GM21390 (cell line): ENCODE data around the gene GAN.
"Not testable (repeated sequence)": the region's sequence is repeated elsewhere in the genome, so short reads cannot be mapped to it uniquely, and the experiment has no call there.

Source experiments
- ATAC-seq: cut with Tn5 transposase; IDR thresholded peaks from one replicate; pipeline ENCODE4 v1.9.1; 2021; ENCODE audit not compliant: unreplicated experiment

The GAN gene

DNA sequence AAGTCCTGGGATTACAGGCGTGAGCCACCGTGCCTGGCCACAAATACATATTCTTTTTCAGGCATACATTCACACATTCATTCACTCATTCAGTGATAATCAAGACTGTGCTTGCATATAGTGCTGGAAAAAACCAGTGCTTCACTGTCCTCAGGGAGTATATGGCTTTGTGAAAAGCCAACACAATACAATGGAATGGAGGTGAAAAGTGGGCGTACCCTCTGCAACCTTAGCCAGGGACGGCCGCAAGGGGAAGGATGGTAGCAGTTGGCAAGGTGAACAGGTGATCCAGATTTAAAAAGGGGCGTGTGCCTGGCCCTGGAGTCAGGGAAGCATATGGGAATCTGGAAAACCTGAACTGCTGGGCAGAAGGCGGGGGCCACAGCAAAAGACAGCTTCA lies 18.1 kb upstream of the GAN start:
- no peak for ATAC-seq

DNA sequence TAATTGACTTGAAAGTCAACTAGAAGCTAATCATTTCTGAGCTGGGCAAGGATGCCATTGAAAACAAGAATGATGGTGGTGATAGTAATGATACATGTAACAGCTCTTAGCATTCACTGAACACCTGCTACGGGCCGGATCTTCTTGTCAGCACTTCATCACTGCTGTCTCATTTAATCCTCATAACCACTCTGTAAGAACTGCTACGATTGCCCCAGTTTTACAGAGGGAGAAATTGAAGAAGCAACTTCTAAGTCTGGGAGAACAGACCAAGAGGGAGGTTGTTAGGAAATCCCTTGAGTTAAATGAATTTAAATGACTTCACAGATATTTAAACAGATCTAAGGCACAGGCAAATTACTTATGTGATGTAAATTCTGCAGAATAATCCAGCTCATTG lies 7.0 kb upstream of the GAN start:
- ATAC-seq = no peak

DNA sequence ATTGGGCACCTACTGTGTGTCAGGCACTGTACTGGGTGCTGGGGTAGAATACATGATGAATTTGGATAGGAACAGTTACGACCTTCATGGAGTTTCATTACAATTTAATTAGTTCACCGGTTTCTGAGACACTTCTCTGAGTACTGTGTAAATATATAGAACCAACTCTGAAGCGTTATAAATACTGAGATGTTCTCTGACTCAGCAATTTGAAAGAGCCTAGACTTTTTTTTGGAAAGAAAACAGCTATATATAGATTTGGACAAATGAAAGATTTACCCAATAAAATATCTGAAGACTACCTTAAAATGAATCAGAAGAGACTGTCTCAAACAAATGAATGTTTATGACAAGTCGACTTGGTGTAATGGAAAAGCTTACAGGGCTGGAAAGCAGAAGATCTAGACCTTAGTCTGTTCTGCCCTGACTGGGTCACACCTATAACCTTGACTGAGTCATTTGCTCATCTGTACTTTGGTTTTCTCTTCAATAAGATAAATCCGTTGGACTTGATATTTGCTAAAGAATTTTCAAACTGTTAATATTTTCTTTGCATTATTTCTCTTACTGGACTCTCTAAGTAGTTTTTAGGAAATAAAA lies 4.6 kb upstream of the GAN start:
- no peak for ATAC-seq

DNA sequence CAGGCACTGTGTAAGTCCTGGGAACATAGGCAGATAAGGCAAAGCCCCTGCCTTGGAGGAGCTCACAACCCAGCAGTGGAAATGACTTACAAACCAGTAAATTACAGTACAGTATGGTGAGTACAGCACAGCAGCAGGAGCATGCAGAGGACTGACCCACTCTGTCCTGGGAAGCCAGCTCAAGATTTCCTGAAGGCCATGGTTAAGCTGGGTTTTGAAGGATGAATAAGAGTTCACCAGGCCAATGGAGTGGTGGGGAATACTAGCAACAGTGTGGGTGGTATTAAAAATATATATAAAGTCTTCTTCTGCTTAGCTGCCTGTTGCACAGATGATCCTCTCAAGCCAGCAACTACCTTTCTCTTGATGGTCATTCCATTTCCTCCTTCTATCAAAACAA lies 3.0 kb upstream of the GAN start:
- ATAC-seq = no peak

DNA sequence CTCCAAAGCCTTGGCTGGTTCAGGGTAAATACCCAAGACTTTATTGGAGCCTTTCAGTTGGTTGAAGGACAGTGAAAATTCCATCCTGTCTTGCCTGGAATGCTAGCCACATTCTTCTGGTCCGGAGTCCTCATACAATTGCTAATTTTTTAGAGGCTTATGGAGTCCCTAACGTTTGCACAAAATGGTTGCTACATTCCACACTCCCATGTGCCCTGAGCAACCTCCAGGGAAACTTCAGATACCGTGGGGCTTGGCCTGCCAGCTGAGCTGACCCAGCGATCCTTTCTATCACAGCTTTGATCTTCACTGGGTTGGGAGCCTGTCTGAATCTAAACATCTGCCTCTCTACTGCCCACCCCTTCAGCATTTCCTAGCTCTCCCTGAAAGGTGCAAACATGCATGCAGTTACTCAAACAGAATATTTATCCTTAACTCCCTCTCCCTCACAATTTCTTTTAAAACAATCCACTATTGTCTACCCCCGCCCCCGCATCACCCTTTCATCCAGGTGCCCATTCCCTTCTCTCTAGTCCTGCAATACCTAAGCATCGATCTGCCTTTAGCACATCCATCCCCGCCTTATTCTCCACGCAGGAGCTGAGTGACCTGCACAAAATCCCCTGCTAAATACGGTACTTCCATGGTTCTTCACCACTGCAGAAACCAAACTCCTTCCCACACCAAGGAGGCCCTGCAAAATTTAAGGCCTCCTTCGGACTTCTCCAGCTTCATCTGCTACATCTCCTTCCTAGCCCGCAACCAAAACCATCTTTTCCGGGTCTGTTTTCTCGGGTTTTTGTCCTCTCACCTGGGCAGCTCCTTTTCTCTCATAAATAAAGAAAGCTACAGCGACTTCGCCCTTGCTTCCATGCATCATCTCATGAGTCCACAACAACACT lies 810 bp upstream of the GAN start:
- ATAC-seq = no peak

DNA sequence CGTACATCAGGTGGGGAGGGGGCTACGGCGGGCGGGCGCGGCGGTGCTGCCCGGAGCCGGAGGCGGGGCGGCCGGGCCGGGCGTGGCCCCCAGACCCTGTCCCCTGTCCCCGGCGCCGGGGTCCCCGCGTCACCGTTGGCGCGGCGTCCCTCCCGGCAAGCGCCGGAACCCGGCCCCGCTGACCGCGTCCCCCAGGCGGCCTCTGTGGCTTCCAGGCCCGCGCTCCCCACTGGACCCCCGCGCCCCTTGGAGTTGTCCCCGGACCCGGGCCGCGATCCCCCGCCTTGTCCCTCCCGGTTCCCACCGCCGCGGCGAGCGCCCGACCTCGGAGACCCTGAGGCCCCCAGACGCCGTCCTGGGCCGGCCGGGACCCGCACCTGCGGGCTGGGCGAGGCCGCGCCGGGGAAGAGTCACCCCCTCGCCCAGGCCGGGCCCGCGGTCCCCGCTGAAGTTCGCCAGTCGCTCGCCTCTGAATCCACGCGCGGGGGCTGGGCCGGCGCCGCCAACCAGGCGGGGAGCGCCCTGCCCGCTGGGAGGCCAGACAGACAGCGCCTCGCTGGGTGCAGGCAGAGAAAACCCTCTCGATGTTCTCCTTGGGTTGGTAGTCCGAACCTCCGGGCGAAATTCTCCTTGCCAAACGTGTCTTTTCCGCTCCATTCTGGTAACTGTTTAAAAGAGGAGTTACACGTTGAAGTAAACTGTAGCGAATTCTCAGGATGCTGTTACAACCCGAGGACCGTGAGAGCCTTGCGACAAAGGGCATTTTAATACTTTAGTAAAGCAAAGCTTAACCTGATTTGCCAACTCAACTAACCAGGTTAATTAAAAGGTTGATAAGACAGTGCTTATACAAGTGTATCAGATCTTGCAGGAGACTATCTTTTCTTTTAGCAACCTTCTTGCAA lies 761 bp downstream of the GAN start:
- peak; percentile 30 for ATAC-seq

DNA sequence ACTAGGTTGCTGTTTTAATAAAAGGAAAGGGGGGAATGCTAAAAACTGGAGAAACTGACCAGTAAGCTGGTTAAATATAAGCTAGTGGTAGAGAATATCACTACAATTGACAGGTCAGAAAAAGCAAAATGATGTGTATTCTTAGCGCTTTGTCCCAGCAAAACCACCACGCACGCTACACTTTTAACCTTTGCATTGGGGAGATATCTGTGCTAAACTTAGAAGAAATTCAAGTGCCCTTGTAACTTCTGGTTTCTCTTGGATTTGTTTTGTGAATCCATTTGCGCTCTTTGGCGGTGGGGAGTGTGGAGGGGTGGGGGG lies 1.4 kb downstream of the GAN start:
- no peak for ATAC-seq

DNA sequence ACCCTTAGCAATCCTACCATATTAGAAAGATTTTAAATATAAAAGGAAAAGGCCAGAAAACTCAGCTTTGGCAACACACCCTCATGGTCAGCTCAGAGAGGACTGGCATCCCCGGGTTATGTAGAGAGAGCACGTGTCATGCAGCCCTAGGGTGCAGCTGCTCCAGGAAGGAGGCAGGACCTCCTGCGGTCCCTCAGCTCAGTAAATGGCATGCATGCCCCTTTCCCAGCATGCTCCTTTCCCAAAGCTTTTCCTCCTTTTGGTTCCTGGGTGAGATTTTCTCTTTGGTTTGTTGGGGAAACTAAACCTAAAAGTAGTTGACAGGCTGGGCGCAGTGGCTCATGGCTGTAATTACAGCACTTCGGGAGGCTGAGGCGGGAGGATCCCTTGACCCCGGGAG lies 3.9 kb downstream of the GAN start:
- ATAC-seq = no peak

DNA sequence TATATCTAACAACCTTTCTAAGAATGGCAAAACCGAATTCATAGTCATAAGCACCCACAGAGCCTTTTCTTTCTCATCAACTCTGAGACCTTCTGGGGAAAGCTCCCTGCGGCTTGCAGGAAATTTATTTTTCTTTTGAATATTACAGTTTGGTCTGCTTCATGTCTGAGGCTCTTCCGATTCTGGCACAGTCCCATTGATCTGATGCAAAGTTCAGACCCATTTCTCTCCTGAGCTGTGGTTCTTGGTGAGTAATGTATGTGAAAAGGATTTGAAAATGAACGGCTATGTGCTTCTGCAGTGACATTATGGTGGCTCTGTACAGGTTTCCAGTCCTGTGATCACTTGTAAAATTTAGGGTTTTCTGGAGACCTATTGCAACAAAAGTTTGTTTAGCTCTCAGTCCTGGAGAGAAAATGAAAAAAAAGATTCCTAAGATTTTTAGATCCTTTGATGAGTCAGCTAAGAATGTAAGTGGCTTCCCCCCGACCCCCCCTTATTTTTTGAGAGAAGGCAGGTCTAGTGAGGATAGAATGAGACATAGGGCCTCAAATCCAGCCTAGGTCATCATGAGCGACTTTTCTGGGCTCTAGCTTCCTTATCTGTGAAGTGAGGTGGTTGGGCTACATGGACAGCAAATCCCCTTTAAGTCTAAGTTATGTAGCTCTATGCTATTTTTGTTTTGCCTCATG lies 4.6 kb downstream of the GAN start:
- ATAC-seq = no peak

DNA sequence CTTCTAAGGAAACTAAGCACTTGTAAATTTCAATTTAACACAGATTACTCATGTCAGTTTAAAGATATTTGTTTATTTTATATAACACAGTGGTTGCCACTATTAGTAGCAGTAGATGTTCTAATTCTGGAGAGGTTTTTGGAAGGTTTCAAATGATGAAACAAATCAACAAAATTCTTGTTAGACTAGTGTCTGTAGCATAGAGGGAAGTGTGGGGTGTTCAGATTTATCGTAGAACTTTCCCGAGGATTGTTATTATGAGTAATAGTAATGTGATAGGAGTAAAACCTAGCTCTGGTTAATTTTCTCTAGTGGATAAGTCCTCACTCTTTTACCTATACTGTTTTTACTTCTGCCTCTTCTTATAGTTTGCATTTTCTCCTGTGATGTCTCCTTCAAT lies 6.3 kb downstream of the GAN start:
- ATAC-seq = no peak

DNA sequence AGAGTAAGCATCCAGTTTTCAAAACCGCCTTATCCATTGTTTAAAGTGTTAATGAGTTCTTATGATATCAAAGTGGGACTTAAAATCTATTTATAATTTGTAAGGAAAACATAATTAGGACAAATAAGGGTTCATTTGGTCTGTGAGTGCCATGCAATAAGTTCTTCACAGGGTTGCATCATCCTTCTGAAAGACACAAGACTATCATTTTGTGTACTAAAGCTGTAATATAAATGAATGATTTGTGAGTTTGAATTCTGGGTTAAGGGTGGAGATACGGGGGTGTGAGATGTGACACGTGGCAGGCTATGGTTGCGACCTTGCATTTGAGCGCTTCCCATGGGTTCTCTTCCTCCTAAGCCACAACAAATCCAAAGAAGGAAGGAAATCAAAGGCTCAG lies 6.8 kb downstream of the GAN start:
- no peak for ATAC-seq

DNA sequence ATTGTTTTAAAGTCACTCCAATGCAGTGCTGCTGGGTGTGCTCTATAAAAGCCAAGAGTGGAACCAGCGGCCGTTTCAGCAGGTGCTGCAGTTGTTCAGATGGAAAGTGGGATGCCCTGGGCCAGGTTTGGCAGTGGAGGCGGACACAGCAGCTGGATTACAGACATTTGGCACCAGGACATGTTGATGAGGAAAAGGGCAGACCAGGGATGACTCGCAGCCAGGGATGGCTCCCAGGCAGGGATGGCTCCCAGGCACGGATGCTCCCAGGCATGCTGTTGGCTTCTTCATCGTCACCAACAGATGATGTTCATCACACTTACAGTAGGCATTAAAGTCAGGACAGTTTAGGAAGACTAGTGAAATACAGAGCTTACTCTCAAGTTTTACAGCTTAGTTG lies 10.0 kb downstream of the GAN start:
- no peak for ATAC-seq

DNA sequence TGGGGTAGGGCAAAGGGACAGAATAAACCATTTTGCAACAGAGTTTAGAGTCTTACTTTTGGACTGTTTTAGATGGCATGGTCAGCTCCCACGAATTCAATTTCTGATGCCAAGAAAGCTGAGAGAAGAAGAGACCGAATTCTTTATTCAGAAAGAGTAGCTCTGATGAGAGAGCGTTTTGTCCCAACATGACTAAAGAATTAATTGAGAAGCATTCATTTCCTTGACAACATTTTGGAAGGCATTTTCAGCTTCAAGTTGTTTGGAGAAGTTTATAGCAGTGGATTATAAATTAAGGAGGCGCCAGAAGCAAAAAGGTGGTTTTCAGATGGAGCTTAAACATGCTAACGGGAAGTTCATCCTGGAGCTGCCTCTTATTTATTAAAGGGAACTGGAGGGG lies 12.2 kb downstream of the GAN start:
- no peak for ATAC-seq

DNA sequence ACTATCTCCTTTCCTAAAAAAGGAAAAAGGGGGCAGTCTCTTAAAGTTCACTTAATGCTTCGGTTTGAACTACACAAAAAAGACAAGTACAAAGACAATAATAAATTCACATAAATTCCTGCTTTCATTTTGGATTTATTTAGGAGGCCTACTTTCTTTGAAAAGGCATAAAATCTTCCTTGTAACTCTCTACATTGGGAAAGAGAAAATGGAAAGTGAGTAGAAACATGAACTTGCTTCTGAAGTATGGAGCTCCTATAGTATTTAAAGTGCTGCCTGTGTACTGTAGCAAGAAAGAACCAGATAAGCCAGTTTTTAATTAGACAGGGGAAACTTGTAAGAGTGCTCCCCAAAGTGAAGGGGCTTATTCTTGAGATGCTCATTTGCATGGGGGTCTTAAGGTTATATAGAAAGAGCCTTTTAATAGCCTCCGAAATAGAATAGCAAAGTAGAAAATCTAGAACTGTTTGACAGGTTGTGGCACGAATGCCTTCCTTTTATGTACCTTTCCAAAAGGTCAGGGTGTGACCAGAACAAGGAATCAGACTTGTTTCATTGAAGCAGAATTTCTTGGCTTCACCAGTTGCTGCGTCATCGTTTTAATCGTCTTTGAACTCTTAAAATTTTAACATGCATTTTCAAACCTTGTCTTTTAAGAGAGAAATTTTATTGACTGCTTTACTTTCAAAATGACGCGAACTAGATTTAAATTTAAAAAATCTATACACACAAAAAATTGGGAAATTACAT lies 12.9 kb downstream of the GAN start:
- ATAC-seq = no peak

DNA sequence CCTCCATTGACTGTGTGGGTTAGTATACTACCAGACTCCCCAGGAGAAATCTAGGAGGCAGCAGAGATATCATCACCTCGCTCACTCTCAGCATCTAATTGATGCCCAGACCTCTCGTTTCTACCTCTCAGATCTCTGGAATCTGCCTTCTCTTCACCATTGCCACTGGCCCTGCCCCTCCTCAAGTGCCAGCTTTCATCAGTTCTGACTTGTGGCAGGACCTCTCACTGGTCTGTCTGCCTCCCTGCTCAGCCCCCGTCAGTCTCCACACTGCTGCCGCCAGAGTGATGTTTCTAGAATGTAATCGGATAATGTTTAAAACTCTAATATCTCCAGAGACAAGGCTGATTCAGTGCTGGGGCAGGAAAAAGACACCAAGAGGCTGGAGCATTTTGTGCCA lies 15.2 kb downstream of the GAN start:
- ATAC-seq = no peak

DNA sequence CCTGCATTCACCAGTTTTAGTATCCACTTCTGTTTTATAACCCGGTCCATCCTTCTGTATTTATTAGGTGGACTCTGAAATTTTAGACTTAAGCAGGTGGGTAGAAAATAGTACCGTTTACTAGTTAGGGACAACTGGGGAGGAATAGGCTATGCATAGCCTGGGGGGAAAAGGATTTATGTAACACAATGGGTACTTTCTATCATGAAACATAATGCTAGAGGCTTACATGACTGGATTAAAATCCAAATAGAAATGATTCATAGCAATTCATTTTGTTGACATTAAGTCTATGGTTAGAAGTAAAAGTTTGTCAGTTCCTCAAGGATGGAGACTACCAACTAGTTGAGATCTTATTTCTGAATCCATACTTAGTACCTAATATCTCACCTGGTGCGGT lies 18.6 kb downstream of the GAN start:
- no peak for ATAC-seq

DNA sequence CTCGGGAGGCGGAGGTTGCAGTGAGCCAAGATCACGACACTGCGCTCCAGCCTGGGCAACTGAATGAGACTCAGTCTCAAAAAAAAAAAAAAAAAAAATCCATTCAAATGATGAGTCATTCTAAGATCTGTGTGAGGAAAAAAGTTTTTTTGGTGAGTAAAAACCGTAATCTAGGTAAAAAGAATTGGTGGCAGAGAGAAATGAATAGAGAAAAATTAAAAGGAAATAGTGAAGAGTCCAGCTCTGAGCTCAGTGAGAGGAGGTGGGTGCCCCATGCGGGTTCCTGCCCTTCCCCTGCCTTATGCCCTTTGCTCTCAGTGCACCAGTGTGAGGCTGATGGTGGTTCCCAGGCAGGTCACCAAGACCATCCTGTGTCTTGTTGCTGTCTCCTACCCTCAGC lies 20.9 kb downstream of the GAN start:
- ATAC-seq = no peak

DNA sequence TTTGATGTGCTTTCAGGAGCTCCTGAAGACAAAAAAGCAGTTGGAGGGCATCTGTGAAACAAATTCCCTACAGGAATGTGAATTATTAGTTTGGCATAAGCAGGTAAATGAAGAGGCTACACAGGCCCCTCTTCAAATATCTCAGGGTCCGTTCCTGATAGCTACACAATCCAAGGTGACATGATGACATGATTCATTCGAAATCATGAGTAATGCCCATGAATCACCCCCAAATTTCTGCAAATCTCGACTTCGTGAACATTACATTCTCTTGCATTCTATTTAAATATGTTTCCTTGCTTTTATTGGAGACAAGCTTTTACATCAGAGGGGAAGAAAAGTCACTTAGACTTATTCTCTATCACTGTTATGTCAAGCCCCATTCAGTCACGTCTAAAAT lies 22.3 kb downstream of the GAN start:
- ATAC-seq = no peak

DNA sequence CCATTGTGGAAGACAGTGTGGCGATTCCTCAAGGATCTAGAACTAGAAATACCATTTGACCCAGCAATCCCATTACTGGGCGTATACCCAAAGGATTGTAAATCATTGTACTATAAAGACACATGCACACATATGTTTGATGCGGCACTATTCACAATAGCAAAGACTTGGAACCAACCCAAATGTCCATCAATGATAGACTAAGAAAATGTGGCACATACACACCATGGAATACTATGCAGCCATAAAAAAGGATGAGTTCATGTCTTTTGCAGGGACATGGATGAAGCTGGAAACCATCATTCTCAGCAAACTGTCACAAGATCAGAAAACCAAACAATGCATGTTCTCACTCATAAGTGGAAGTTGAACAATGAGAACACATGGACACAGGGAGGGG lies 30.4 kb downstream of the GAN start:
- ATAC-seq = not testable (repeated sequence)

DNA sequence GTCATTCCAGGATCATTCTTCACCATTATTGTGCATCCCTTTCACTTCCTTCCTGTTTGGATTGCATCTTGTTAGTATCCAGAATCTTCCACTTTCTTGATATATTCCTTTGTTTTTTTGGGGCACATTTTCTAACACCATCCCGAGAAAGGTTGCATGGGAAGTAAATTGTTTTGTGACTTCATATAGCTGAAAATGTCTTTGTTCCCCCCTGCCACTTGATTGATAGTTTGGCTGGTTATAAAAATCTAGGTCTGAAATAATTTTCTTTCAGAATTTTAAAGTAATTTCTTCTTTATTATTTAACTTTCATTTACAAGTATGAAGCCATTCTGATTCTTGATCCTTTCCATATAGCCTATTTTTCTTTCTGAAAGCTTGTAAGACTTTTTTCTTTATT lies 32.7 kb downstream of the GAN start:
- ATAC-seq = no peak
